GM12878 (cell line): ENCODE results near the gene RNF181. TPM values are rescaled to one million over a fixed set of nuclear protein-coding genes. Genes with fewer than 3 reads are reported as not detected.

ENCODE experiments used
- ATAC-seq: fragments of 200-7000 bp; cut with Tn5 transposase; 3 replicates; pipeline ENCODE4 v1.9.1; 2020; ENCODE audit warnings: mild to moderate bottlenecking, moderate library complexity
- BruUV-seq: library from RNA; stranded (reverse); fragments of 400-500 nt; replicated peaks from 2 replicates; lab custom pipeline; 2021; lab: Mats Ljungman, UMichigan
- CTCF ChIA-PET: fragments of 300-600 bp; sonication (Branson Sonifier 250); formaldehyde crosslinking; extraction: SDS; loops from one replicate; lab custom pipeline; 2021; ENCODE audit warnings: inconsistent platforms; lab: Yijun Ruan, JAX
- POLR2A ChIA-PET: fragments of 350-600 bp; formaldehyde crosslinking; extraction: SDS; loops from one replicate; lab custom pipeline; 2021; ENCODE audit warnings: inconsistent platforms; lab: Charles Lee
- RAD21 ChIA-PET: fragments of 300-600 bp; sonication (Branson Sonifier 250); formaldehyde crosslinking; loops from one replicate; lab custom pipeline; 2023; ENCODE audit warnings: antibody characterized with exemption; ENCODE audit not compliant: unreplicated experiment; lab: Charles Lee
- SMC1A ChIA-PET: fragments of 300-600 bp; sonication (Branson Sonifier 250); formaldehyde crosslinking; loops from one replicate; lab custom pipeline; 2023; ENCODE audit not compliant: unreplicated experiment, uncharacterized antibody; lab: Charles Lee
- DNase-seq: peaks from one replicate; pipeline ENCODE4 v3.0.0-alpha.2; 2011; ENCODE audit warnings: low read depth, low spot score
- FAIRE-seq: peaks from 3 replicates; lab custom pipeline; 2011; peaks lifted over from hg19 to GRCh38; lab: Jason Lieb, UNC
- H2AFZ ChIP-seq: 2 replicates; pipeline ENCODE4 v1.6.0; 2011; ENCODE audit warnings: low read depth, low read length, control low read depth; ENCODE audit not compliant: control insufficient read depth
- H3K27ac ChIP-seq: 2 replicates; pipeline ENCODE4 v1.5.1; 2011; ENCODE audit warnings: control low read depth; ENCODE audit not compliant: control insufficient read depth, insufficient read depth
- H3K27me3 ChIP-seq, 2 experiments: replicated peaks in 1 of 2; 2 replicates each; pipeline versions ENCODE4 v1.6.0 to v1.6.1; 2011; ENCODE audit warnings: low read length in 1 of 2; ENCODE audit not compliant: control insufficient read depth in 2 of 2, insufficient read depth in 2 of 2
- H3K36me3 ChIP-seq, 2 experiments: 2 replicates each; pipeline ENCODE4 v1.5.1; 2011; ENCODE audit warnings: low read length in 1 of 2; ENCODE audit not compliant: control insufficient read depth in 2 of 2, insufficient read depth in 2 of 2
- H3K4me1 ChIP-seq: 2 replicates; pipeline ENCODE4 v1.6.1; 2011; ENCODE audit warnings: mild to moderate bottlenecking, low read length, moderate library complexity, mixed read lengths; ENCODE audit not compliant: control insufficient read depth, insufficient read depth
- H3K4me2 ChIP-seq: 2 replicates; pipeline ENCODE4 v1.6.0; 2011; ENCODE audit warnings: control low read depth; ENCODE audit not compliant: control insufficient read depth, insufficient read depth
- H3K4me3 ChIP-seq: fragments of 200-600 bp; sonication (generic); 2 replicates; pipeline ENCODE4 v1.5.1; 2016
- H3K79me2 ChIP-seq: 2 replicates; pipeline ENCODE4 v1.6.0; 2011; ENCODE audit warnings: low read length; ENCODE audit not compliant: control insufficient read depth, insufficient read depth
- H3K9ac ChIP-seq: 2 replicates; pipeline ENCODE4 v1.8.0; 2011; ENCODE audit warnings: low read length, control low read depth, mixed read lengths; ENCODE audit not compliant: control insufficient read depth, insufficient read depth
- H3K9me3 ChIP-seq: replicated peaks from 3 replicates; pipeline ENCODE4 v1.5.1; 2011; ENCODE audit warnings: mild to moderate bottlenecking, low read length; ENCODE audit not compliant: control insufficient read depth, insufficient read depth
- H4K20me1 ChIP-seq: 2 replicates; pipeline ENCODE4 v1.6.0; 2011; ENCODE audit not compliant: control insufficient read depth, insufficient read depth
- CEBPB ChIP-seq, 2 experiments: fragments of 150-350 bp in 1 of 2; IDR thresholded peaks; 2 replicates each; pipeline ENCODE4 v1.6.1; 2012 to 2014; ENCODE audit warnings: low read depth in 2 of 2, low read length in 2 of 2, borderline replicate concordance in 1 of 2, inconsistent platforms in 1 of 2
- E2F4 ChIP-seq: IDR thresholded peaks from 2 replicates; pipeline ENCODE4 v1.6.1; 2012; ENCODE audit warnings: low read depth, low read length, improper control_type of control experiment
- NBN ChIP-seq: fragments of 450-650 bp; IDR thresholded peaks from 2 replicates; pipeline ENCODE4 v1.6.1; 2016
- NFIC ChIP-seq: IDR thresholded peaks from 2 replicates; pipeline ENCODE4 v1.6.1; 2012; ENCODE audit warnings: low read depth, mild to moderate bottlenecking, inconsistent platforms, low read length, moderate library complexity
- PAX8 ChIP-seq: fragments of 450-650 bp; IDR thresholded peaks from 2 replicates; pipeline ENCODE4 v1.6.1; 2017; ENCODE audit warnings: mild to moderate bottlenecking, moderate library complexity
- PRDM15 ChIP-seq: fragments of 450-650 bp; formaldehyde crosslinking; IDR thresholded peaks from 2 replicates; pipeline ENCODE4 v1.4.0; 2020; ENCODE audit warnings: mild to moderate bottlenecking, moderate library complexity
- TCF7 ChIP-seq: IDR thresholded peaks from 2 replicates; pipeline ENCODE4 v1.6.1; 2014; ENCODE audit warnings: antibody characterized with exemption, borderline replicate concordance
- USF1 ChIP-seq: IDR thresholded peaks from 2 replicates; pipeline ENCODE4 v1.6.1; 2011; ENCODE audit warnings: borderline replicate concordance, low read depth, mild to moderate bottlenecking, moderate library complexity, mixed read lengths, low read length; ENCODE audit not compliant: insufficient read depth; ENCODE audit errors: extremely low read length
- ZBTB11 ChIP-seq: fragments of 450-650 bp; formaldehyde crosslinking; IDR thresholded peaks from 2 replicates; pipeline ENCODE4 v1.5.0; 2022; ENCODE audit warnings: mild to moderate bottlenecking, missing genetic modification characterization
- WGBS: methylation state at CpG from one replicate; pipeline ENCODE4 v1.1.6; 2016; ENCODE audit warnings: low lambda C conversion rate; ENCODE audit not compliant: insufficient replicate concordance, insufficient coverage; ENCODE audit errors: missing lambda C conversion rate; 5-methylcytosine and 5-hydroxymethylcytosine counted together
- in situ Hi-C: fragments of 300-500 bp; cut with MboI; formaldehyde crosslinking; loops from 9 replicates; pipeline ENCODE4 v1.14.3; 2018; ENCODE audit warnings: mixed read lengths
- intact Hi-C: fragments of 100-400 bp; cut with micrococcal nuclease; formaldehyde crosslinking; loops from one replicate; pipeline ENCODE4 v1.14.2; 2022; ENCODE audit not compliant: unreplicated experiment
- polyA plus RNA-seq, 11 experiments: library from polyadenylated mRNA; depleted of rRNA in 4 of 11; unstranded in 6 of 11; stranded (reverse) in 5 of 11; fragments of >200 nt; fragmentation: Nextera tagmentation in 4 of 11; fragmentation: Illumina TruSeq in 1 of 11; extraction: Ambion mirVana in 4 of 11; extraction: Trizol in 1 of 11; gene quantifications; 1 replicate in 1 of 11; 2 replicates in 10 of 11; pipeline versions ENCODE4 v1.2.1 to v1.2.3, GENCODE V29; 2011 to 2016; ENCODE audit warnings: inconsistent platforms in 2 of 11, missing spikeins in 2 of 11, low read depth in 1 of 11
- total RNA-seq, 4 experiments: library from RNA; depleted of rRNA in 3 of 4; stranded (reverse); fragments of >200 nt in 3 of 4; fragmentation: Illumina TruSeq in 1 of 4; extraction: Trizol in 1 of 4; gene quantifications; 2 replicates each; pipeline versions ENCODE4 v1.2.1 to v1.2.3, GENCODE V29; 2013 to 2021

Gene RNF181
- total and polyA plus RNA-seq, 10 of the 15 experiments (the other 5 are each of a cell fraction or from before 2014, with no cell fraction given) = 101 to 409 (median 213) TPM

GRCh38 chr2:85611705-85612587 lies 16.4 kb downstream of the RNF181 start, which contains the start of gene C2orf68 (continued):
- TF ChIP-seq E2F4 (no peak), NBN (peak; percentile 55; the same call in 1 of the 2 replicates), USF1 (no peak), TCF7 (no peak)

GRCh38 chr2:85613717-85614515 lies 18.4 kb downstream of the RNF181 start:
- WGBS = 89% methylated on average over 10 of the region's 10 CpGs
- peaks cover 1 to 3% of the 10 kb centered on the region in 2 experiments; a peak in 3 of 4 replicates for H3K36me3 ChIP-seq
- intact Hi-C loops = no loop called here
- no peak overlapping the region for H3K4me3 ChIP-seq
- CTCF ChIA-PET = no interaction called here
- ATAC-seq (no peak), FAIRE-seq (no peak), DNase-seq (no peak)
- H3K79me2 ChIP-seq = peaks cover 36% of the 10 kb centered on the region
- no peak overlapping the region for H3K9ac ChIP-seq
- in situ Hi-C loops = no loop called here
- SMC1A ChIA-PET = interaction anchor here (1.3 kb wide), 1 partner anchor 35 kb away, joined by 3 read pairs; no protein-coding TSS in a partner anchor
- H3K4me2 ChIP-seq = no peak overlapping the region
- BruUV-seq = no TSS peak
- H3K27ac ChIP-seq = no peak overlapping the region
- H2AFZ ChIP-seq = no peak overlapping the region
- no peaks in the 10 kb centered on the region for H4K20me1 ChIP-seq
- no peaks in the 10 kb centered on the region for H3K27me3 ChIP-seq
- H3K9me3 ChIP-seq = no peaks in the 10 kb centered on the region
- H3K4me1 ChIP-seq = peaks cover 4% of the 10 kb centered on the region; the same call in 1 of the 2 replicates
- RAD21 ChIA-PET = no interaction called here
- POLR2A ChIA-PET = interaction anchor here (0.5 to 0.7 kb wide), 3 partner anchors 19 to 324 kb away, joined by 3 to 5 read pairs (median 3); no protein-coding TSS in a partner anchor
- TF ChIP-seq PRDM15 (CRISPR knock-in tag) = no peak
- no peak for TF ChIP-seq ZBTB11
- no peak for TF ChIP-seq PAX8
- TF ChIP-seq NFIC = no peak
- TF ChIP-seq CEBPB (IDR thresholded peaks at IDR 0.05; ENCODE audit: borderline replicate concordance in 1 of 2, low read depth in 2 of 2, low read length in 2 of 2) = no peak
